Central memory CD8-positive, alpha-beta T cell (primary cell): ENCODE results near the gene PCNX2.
A peak's percentile ranks its signal among the peaks of the same experiment; 100 is the strongest.
"Not testable (repeated sequence)": the region's sequence is repeated elsewhere in the genome, so short reads cannot be mapped to it uniquely, and the experiment has no call there.

Source experiments
- ATAC-seq: fragments of 150-1000 bp; cut with Tn5 transposase; replicated peaks from 2 replicates; pipeline ENCODE4 v1.10.0; 2022; ENCODE audit warnings: mild to moderate bottlenecking, moderate FRiP score, moderate number of reproducible peaks; ENCODE audit not compliant: poor library complexity, severe bottlenecking; ENCODE audit errors: extremely low read depth
- DNase-seq, 2 donors: peaks; one replicate each; pipeline ENCODE4 v3.0.0; 2021; ENCODE audit warnings: low spot score in 2 of 2
- H3K27ac Mint-ChIP-seq: one replicate; pipeline ENCODE4 v1.8.0; 2022; ENCODE audit warnings: low read depth, mild to moderate bottlenecking, moderate library complexity, mixed read lengths
- H3K27me3 Mint-ChIP-seq: one replicate; pipeline ENCODE4 v1.8.0; 2022; ENCODE audit warnings: mixed read lengths
- H3K36me3 Mint-ChIP-seq: one replicate; pipeline ENCODE4 v1.8.0; 2022; ENCODE audit warnings: mild to moderate bottlenecking, moderate library complexity, mixed read lengths; ENCODE audit not compliant: insufficient read depth
- H3K4me1 Mint-ChIP-seq: one replicate; pipeline ENCODE4 v1.8.0; 2022; ENCODE audit warnings: mixed read lengths
- H3K4me3 Mint-ChIP-seq: one replicate; pipeline ENCODE4 v1.8.0; 2022; ENCODE audit warnings: mild to moderate bottlenecking, moderate library complexity, mixed read lengths
- H3K9me3 Mint-ChIP-seq: one replicate; pipeline ENCODE4 v1.8.0; 2022; ENCODE audit warnings: mixed read lengths

The PCNX2 gene

DNA sequence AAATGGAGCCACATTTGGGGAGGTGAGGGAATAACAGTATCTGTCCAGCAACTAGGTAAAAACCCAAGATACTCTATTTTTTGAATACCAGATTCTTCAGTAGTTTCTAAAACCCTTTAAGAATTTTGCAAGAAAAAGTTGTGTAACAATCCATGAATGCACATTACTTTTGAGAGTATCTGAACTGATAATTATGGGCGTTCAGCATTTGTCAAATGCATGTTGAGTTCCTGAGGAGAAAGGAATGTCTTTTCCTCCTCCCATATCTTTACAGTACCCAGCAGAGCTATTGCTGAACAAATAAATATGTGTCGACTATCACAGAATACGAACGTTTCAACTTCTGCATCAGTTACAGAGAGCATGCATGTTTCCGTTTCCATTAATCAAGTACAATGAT is 104.5 kb downstream of the PCNX2 start:
- ATAC-seq (no peak), DNase-seq (no peak)
- Mint-ChIP-seq H3K4me3 (no peak overlapping the region), H3K27ac (no peak overlapping the region), H3K9me3 (peaks cover 6% of the 10 kb centered on the region), H3K27me3 (no peaks in the 10 kb centered on the region), H3K4me1 (peaks cover 5% of the 10 kb centered on the region), H3K36me3 (peaks cover 17% of the 10 kb centered on the region)

DNA sequence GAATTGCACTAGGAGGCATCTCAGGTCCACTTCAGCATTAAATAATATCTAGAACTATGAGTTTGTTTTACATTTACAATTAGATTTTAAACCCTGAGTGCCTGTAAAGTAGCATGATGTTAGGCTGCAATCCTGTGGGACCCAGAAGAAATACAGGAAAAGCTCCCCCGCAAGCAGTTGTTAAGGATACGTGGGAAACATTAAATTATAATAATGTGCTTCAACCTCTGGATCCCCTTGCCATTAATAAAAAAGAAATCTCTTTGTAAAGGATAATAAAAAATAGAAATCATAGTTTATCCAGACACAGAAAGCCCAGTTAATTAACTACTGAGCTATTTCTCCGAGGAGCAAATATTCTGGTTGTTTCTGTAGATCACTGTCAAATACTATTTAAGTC is 106.0 kb downstream of the PCNX2 start:
- Mint-ChIP-seq H3K27me3 (no peaks in the 10 kb centered on the region), H3K9me3 (peaks cover 6% of the 10 kb centered on the region)
- no peak for ATAC-seq

DNA sequence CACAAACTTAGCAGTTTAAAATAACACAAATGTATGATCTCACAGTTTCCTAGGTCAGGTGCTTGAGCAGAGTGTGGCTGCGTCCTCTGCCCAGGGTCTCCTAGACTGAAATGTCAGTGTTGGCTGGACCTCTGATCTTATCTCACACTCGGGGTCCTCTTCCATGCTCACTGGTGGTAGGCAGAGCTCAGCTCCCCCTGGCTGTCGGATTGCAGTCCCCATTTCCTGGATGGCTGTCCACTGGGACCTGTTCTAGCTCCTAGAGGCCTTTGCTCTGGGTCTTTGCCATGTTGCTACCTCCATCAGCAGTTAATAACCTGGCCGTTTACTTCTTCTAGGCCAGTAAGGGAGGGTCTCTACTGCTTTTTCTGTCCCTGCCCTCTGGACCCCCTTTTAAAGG is 107.5 kb downstream of the PCNX2 start:
- H3K27ac Mint-ChIP-seq = peak overlapping the region; percentile 36
- no peaks in the 10 kb centered on the region for H3K27me3 Mint-ChIP-seq
- DNase-seq (no peak), ATAC-seq (no peak)
- H3K9me3 Mint-ChIP-seq = no peaks in the 10 kb centered on the region
- H3K4me1 Mint-ChIP-seq = no peaks in the 10 kb centered on the region
- peaks cover 4% of the 10 kb centered on the region for H3K36me3 Mint-ChIP-seq
- H3K4me3 Mint-ChIP-seq = no peak overlapping the region

More for the DNA sequence above, 106.0 kb downstream of the PCNX2 start:
- no peak for DNase-seq
- peaks cover 10% of the 10 kb centered on the region for H3K36me3 Mint-ChIP-seq
- peaks cover 5% of the 10 kb centered on the region for H3K4me1 Mint-ChIP-seq
- H3K27ac Mint-ChIP-seq = no peak overlapping the region
- H3K4me3 Mint-ChIP-seq = no peak overlapping the region

DNA sequence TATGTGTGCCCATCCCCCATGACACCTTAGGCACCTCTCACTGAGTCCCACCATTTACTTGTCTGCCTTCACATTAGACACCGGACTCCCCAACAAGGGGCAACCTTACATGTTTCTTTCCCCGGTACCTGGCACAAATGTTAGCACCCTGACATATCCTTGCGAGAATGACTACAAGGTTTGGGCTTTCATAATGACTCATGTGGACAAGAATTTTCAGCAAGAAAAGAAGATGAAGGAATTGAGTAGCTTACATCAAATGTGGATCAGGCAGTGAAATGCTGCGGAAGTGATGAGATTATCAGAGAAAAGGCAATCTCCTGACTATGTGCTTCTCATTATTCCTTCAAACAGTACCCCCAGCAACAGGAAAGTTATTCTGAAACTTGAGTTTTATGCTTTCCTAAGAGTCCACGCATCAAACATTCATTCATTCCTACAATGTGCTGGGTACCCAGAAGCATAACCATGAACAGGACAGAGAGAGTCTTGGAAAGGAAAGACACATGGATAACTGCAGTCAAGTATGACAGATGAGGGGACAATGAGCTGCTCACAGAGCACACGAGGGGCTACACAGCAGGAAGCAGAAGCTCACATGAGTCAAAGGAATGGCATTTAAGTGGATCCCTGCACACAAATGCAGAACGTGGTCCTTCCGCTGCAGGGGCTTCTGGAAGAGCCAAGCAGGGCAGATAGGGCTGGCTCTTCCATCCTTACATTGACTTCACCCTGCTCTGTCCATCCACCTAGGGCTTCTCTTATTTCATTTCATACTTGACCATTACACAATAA is 112.1 kb downstream of the PCNX2 start:
- no peak for DNase-seq
- no peaks in the 10 kb centered on the region for H3K27me3 Mint-ChIP-seq
- ATAC-seq = no peak
- H3K36me3 Mint-ChIP-seq = peaks cover 7% of the 10 kb centered on the region
- no peak overlapping the region for H3K27ac Mint-ChIP-seq
- H3K9me3 Mint-ChIP-seq = no peaks in the 10 kb centered on the region
- H3K4me3 Mint-ChIP-seq = no peak overlapping the region
- no peaks in the 10 kb centered on the region for H3K4me1 Mint-ChIP-seq

GRCh38 chr1:233182587-233182986 is 112.9 kb downstream of the PCNX2 start:
- H3K27ac Mint-ChIP-seq = peak overlapping the region; percentile 4
- no peak for DNase-seq
- H3K4me1 Mint-ChIP-seq = no peaks in the 10 kb centered on the region
- ATAC-seq = no peak
- H3K4me3 Mint-ChIP-seq = no peak overlapping the region
- H3K27me3 Mint-ChIP-seq = no peaks in the 10 kb centered on the region
- H3K9me3 Mint-ChIP-seq = no peaks in the 10 kb centered on the region
- peaks cover 13% of the 10 kb centered on the region for H3K36me3 Mint-ChIP-seq

GRCh38 chr1:233180641-233181364 is 114.7 kb downstream of the PCNX2 start:
- no peaks in the 10 kb centered on the region for H3K27me3 Mint-ChIP-seq
- H3K4me3 Mint-ChIP-seq = no peak overlapping the region
- H3K4me1 Mint-ChIP-seq = no peaks in the 10 kb centered on the region
- peaks cover 20% of the 10 kb centered on the region for H3K36me3 Mint-ChIP-seq
- H3K9me3 Mint-ChIP-seq = no peaks in the 10 kb centered on the region
- no peak for DNase-seq
- ATAC-seq = no peak
- H3K27ac Mint-ChIP-seq = no peak overlapping the region

DNA sequence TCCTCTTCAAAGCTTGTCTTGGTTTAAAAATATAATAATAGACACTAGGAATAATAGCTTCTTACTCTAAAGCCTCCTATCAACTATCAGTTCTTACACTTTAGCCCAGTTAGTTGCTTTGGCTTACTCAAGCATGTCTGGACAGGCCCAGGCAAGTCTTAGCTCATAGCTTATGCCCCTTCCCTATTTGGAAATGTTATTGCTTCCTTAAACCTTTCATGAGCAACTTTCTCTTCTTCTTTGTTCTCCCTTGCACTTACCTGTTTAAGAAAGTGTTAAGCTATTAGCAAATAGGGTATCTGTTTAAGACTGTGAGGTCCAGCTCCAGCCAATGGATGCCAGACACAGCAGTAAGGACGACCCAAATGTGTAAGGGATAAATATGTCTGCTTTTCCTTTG is 115.9 kb downstream of the PCNX2 start:
- H3K36me3 Mint-ChIP-seq = peaks cover 31% of the 10 kb centered on the region
- H3K27me3 Mint-ChIP-seq, H3K27ac Mint-ChIP-seq, ATAC-seq, H3K4me1 Mint-ChIP-seq, H3K9me3 Mint-ChIP-seq, H3K4me3 Mint-ChIP-seq, DNase-seq: not testable (repeated sequence)

DNA sequence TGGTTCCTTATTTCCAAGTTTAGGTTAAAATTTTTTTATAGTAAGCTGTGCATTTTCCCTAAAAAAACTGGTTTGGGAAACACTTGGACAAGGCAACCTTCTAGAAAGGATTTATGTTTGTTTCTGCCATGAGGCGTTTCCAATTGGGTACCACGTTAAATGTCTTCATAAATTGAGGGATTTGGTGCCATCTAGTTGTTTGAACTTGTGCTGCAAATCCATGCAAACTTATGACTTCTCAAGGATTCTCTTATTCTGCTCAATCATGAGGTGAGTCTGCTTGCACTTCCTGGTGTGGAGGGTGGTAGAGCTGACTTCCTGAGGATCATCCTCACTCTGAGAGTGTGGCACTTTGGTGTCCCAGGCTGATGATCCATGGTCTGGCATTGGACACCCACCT is 123.3 kb downstream of the PCNX2 start:
- H3K36me3 Mint-ChIP-seq = peaks cover 24% of the 10 kb centered on the region
- no peaks in the 10 kb centered on the region for H3K27me3 Mint-ChIP-seq
- DNase-seq (no peak), ATAC-seq (no peak)
- no peak overlapping the region for H3K4me3 Mint-ChIP-seq
- peaks cover 6% of the 10 kb centered on the region for H3K9me3 Mint-ChIP-seq
- H3K27ac Mint-ChIP-seq = no peak overlapping the region
- no peaks in the 10 kb centered on the region for H3K4me1 Mint-ChIP-seq

- H3K9me3 Mint-ChIP-seq = peaks cover 6% of the 10 kb centered on the region
- H3K27ac Mint-ChIP-seq = no peak overlapping the region
- no peaks in the 10 kb centered on the region for H3K4me1 Mint-ChIP-seq
- ATAC-seq (no peak), DNase-seq (no peak)
- H3K27me3 Mint-ChIP-seq = no peaks in the 10 kb centered on the region
- no peak overlapping the region for H3K4me3 Mint-ChIP-seq
- peaks cover 20% of the 10 kb centered on the region for H3K36me3 Mint-ChIP-seq
Measured at GRCh38 chr1:233170741-233171140, 124.8 kb downstream of the PCNX2 start.

GRCh38 chr1:233168384-233168783 is 127.1 kb downstream of the PCNX2 start:
- H3K4me1 Mint-ChIP-seq = no peaks in the 10 kb centered on the region
- peaks cover 12% of the 10 kb centered on the region for H3K36me3 Mint-ChIP-seq
- H3K9me3 Mint-ChIP-seq = peaks cover 11% of the 10 kb centered on the region
- no peak for DNase-seq
- H3K4me3 Mint-ChIP-seq = no peak overlapping the region
- no peak for ATAC-seq
- H3K27ac Mint-ChIP-seq = no peak overlapping the region
- no peaks in the 10 kb centered on the region for H3K27me3 Mint-ChIP-seq

DNA sequence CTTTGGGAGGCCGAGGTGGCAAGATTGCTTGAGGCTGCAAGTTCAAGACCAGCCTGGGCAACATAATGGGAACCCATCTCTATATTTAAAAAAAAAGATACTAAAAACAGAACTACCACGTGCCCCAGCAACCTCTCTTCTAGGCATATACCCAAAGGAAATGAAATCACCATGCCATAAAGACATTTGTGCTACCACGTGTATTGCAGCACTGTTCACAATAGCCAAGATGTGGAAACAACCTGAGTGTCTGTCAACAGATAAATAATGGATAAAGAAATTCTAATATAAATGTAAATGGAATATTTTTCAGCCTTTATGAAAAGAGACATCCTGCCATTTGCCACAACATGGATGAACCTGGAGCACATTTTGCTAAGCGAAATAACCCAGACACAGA is 128.6 kb downstream of the PCNX2 start:
- H3K36me3 Mint-ChIP-seq = peaks cover 6% of the 10 kb centered on the region
- H3K9me3 Mint-ChIP-seq = peaks cover 9% of the 10 kb centered on the region
- no peaks in the 10 kb centered on the region for H3K27me3 Mint-ChIP-seq
- DNase-seq = no peak
- no peak for ATAC-seq
- H3K4me3 Mint-ChIP-seq = no peak overlapping the region
- no peaks in the 10 kb centered on the region for H3K4me1 Mint-ChIP-seq
- H3K27ac Mint-ChIP-seq = no peak overlapping the region

GRCh38 chr1:233163696-233164095 is 131.8 kb downstream of the PCNX2 start:
- Mint-ChIP-seq H3K36me3 (peaks cover 10% of the 10 kb centered on the region), H3K27me3 (no peaks in the 10 kb centered on the region), H3K4me3 (no peak overlapping the region), H3K4me1 (no peaks in the 10 kb centered on the region), H3K9me3 (peaks cover 5% of the 10 kb centered on the region), H3K27ac (no peak overlapping the region)
- no peak for ATAC-seq
- no peak for DNase-seq

GRCh38 chr1:233158322-233158721 is 137.2 kb downstream of the PCNX2 start:
- H3K4me1 Mint-ChIP-seq = no peaks in the 10 kb centered on the region
- DNase-seq (no peak), ATAC-seq (no peak)
- H3K4me3 Mint-ChIP-seq = no peak overlapping the region
- H3K27me3 Mint-ChIP-seq = no peaks in the 10 kb centered on the region
- peaks cover 16% of the 10 kb centered on the region for H3K36me3 Mint-ChIP-seq
- H3K27ac Mint-ChIP-seq = no peak overlapping the region
- H3K9me3 Mint-ChIP-seq = no peaks in the 10 kb centered on the region
